ENCODE results near the gene SDK2.

DNA sequence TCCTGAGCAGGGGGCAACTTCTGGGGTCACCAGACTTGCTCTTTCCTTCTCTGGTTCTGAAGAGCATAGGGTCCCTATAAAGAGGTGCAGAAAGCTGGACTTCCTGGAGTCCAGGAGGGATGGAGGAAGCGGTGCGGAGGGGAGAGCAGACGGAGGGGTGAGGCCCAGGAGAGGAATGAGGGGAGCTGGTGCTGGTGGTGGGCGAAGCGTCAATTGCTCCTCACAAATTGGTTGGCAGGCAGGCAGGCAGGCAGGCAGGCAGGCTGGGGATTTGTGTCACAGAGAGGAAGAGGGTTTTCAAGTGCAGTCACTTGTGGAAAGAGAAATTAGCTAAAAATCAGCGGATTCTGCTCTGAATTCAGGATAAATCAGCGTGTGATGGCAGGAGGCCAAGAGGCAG lies 198.8 kb downstream of the SDK2 start:
- TF ChIP-seq, protein P1, sequence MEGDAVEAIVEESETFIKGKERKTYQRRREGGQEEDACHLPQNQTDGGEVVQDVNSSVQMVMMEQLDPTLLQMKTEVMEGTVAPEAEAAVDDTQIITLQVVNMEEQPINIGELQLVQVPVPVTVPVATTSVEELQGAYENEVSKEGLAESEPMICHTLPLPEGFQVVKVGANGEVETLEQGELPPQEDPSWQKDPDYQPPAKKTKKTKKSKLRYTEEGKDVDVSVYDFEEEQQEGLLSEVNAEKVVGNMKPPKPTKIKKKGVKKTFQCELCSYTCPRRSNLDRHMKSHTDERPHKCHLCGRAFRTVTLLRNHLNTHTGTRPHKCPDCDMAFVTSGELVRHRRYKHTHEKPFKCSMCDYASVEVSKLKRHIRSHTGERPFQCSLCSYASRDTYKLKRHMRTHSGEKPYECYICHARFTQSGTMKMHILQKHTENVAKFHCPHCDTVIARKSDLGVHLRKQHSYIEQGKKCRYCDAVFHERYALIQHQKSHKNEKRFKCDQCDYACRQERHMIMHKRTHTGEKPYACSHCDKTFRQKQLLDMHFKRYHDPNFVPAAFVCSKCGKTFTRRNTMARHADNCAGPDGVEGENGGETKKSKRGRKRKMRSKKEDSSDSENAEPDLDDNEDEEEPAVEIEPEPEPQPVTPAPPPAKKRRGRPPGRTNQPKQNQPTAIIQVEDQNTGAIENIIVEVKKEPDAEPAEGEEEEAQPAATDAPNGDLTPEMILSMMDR (conservative IDR thresholded peaks at IDR 0.05; ENCODE audit: low read depth, low read length), result no peak
- TF ChIP-seq RFX5 (IDR thresholded peaks at IDR 0.05; ENCODE audit: low read depth, low read length) (no peak), POLR2A (IDR thresholded peaks at IDR 0.05; ENCODE audit: low read depth, low read length) (no peak), FOS (IDR thresholded peaks at IDR 0.05; ENCODE audit: low read depth, low read length) (no peak), SMC3 (IDR thresholded peaks at IDR 0.05; ENCODE audit: low read depth, low read length) (no peak), NFE2L2 (IDR thresholded peaks at IDR 0.05; ENCODE audit: low read depth, low read length) (no peak), BHLHE40 (IDR thresholded peaks at IDR 0.05; ENCODE audit: low read depth, low read length) (no peak), RCOR1 (IDR thresholded peaks at IDR 0.05; ENCODE audit: insufficient replicate concordance, low read length) (no peak), MAZ (IDR thresholded peaks at IDR 0.05; ENCODE audit: borderline replicate concordance, low read depth, low read length) (no peak), CEBPB (IDR thresholded peaks at IDR 0.05; ENCODE audit: low read depth, low read length) (no peak), MXI1 (IDR thresholded peaks at IDR 0.05; ENCODE audit: borderline replicate concordance, low read depth, low read length) (no peak), RAD21 (IDR thresholded peaks at IDR 0.05; ENCODE audit: low read length) (no peak)
- TF ChIP-seq, protein P2, sequence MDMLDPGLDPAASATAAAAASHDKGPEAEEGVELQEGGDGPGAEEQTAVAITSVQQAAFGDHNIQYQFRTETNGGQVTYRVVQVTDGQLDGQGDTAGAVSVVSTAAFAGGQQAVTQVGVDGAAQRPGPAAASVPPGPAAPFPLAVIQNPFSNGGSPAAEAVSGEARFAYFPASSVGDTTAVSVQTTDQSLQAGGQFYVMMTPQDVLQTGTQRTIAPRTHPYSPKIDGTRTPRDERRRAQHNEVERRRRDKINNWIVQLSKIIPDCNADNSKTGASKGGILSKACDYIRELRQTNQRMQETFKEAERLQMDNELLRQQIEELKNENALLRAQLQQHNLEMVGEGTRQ (IDR thresholded peaks at IDR 0.05; ENCODE audit: low read depth, low read length), result no peak
- TF ChIP-seq, protein P3, sequence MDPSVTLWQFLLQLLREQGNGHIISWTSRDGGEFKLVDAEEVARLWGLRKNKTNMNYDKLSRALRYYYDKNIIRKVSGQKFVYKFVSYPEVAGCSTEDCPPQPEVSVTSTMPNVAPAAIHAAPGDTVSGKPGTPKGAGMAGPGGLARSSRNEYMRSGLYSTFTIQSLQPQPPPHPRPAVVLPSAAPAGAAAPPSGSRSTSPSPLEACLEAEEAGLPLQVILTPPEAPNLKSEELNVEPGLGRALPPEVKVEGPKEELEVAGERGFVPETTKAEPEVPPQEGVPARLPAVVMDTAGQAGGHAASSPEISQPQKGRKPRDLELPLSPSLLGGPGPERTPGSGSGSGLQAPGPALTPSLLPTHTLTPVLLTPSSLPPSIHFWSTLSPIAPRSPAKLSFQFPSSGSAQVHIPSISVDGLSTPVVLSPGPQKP (IDR thresholded peaks at IDR 0.05; ENCODE audit: borderline replicate concordance, low read depth, low read length), result no peak
